Transverse colon (tissue), 3 donors: ENCODE results near the gene CAMTA1.

Experiments
- POLR2A ChIP-seq: fragments of 450-650 bp; IDR thresholded peaks from one replicate; pipeline ENCODE4 v1.6.1; 2016; ENCODE audit warnings: antibody characterized with exemption, mild to moderate bottlenecking, moderate library complexity
- TF ChIP-seq, protein P1 (sequence below), 5 experiments: fragments of 200-600 bp in 3 of 5; fragments of 450-650 bp in 2 of 5; sonication (generic) in 3 of 5; IDR thresholded peaks; 1 replicate in 2 of 5; 2 replicates in 3 of 5; pipeline ENCODE4 v1.5.1; 2016 to 2017; ENCODE audit warnings: antibody characterized with exemption in 5 of 5, inconsistent platforms in 3 of 5, mild to moderate bottlenecking in 2 of 5, moderate library complexity in 1 of 5

- TF ChIP-seq, protein P1, sequence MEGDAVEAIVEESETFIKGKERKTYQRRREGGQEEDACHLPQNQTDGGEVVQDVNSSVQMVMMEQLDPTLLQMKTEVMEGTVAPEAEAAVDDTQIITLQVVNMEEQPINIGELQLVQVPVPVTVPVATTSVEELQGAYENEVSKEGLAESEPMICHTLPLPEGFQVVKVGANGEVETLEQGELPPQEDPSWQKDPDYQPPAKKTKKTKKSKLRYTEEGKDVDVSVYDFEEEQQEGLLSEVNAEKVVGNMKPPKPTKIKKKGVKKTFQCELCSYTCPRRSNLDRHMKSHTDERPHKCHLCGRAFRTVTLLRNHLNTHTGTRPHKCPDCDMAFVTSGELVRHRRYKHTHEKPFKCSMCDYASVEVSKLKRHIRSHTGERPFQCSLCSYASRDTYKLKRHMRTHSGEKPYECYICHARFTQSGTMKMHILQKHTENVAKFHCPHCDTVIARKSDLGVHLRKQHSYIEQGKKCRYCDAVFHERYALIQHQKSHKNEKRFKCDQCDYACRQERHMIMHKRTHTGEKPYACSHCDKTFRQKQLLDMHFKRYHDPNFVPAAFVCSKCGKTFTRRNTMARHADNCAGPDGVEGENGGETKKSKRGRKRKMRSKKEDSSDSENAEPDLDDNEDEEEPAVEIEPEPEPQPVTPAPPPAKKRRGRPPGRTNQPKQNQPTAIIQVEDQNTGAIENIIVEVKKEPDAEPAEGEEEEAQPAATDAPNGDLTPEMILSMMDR (IDR thresholded peaks at IDR 0.05) = no peak
- TF ChIP-seq POLR2A = no peak
Observed at GRCh38 chr1:7520496-7520895, 735.2 kb downstream of the CAMTA1 start.
